H9 (cell line): ENCODE results near the gene AKT3. TPM values are rescaled to one million over a fixed set of nuclear protein-coding genes. Genes with fewer than 3 reads are reported as not detected.

Experiments
- DNase-seq: peaks from one replicate; pipeline ENCODE4 v3.0.0-alpha.2; 2017
- H2AFZ ChIP-seq: one replicate; pipeline ENCODE4 v1.6.1; 2013; ENCODE audit warnings: mild to moderate bottlenecking, low read length, control low read depth, moderate library complexity
- H2AK5ac ChIP-seq: 2 replicates; pipeline ENCODE4 v1.6.1; 2013; ENCODE audit warnings: low read length, control low read depth, mixed read lengths; ENCODE audit not compliant: insufficient read length
- H2BK120ac ChIP-seq: one replicate; pipeline ENCODE4 v1.6.1; 2013; ENCODE audit warnings: low read depth, mild to moderate bottlenecking, low read length, control low read depth, inconsistent platforms; ENCODE audit not compliant: poor library complexity, severe bottlenecking
- H2BK12ac ChIP-seq: 2 replicates; pipeline ENCODE4 v1.6.1; 2013; ENCODE audit warnings: low read length, control low read depth, mixed read lengths, low read depth; ENCODE audit not compliant: insufficient read length
- H2BK15ac ChIP-seq: 2 replicates; pipeline ENCODE4 v1.6.1; 2013; ENCODE audit warnings: low read depth, low read length, control low read depth
- H2BK20ac ChIP-seq: one replicate; pipeline ENCODE4 v1.6.1; 2013; ENCODE audit warnings: low read depth, mild to moderate bottlenecking, low read length, control low read depth, inconsistent platforms; ENCODE audit not compliant: poor library complexity, severe bottlenecking
- H2BK5ac ChIP-seq: 2 replicates; pipeline ENCODE4 v1.6.1; 2013; ENCODE audit warnings: low read length, control low read depth, mixed read lengths; ENCODE audit not compliant: insufficient read length
- H3K14ac ChIP-seq: 2 replicates; pipeline ENCODE4 v1.6.1; 2013; ENCODE audit warnings: low read length, control low read depth; ENCODE audit not compliant: insufficient read depth
- H3K18ac ChIP-seq: 2 replicates; pipeline ENCODE4 v1.6.1; 2013; ENCODE audit warnings: low read depth, mild to moderate bottlenecking, mixed read lengths, low read length, control low read depth; ENCODE audit not compliant: insufficient read length
- H3K23ac ChIP-seq: 2 replicates; pipeline ENCODE4 v1.6.1; 2013; ENCODE audit warnings: low read length, control low read depth, mixed read lengths, low read depth; ENCODE audit not compliant: insufficient read length
- H3K23me2 ChIP-seq: 2 replicates; pipeline ENCODE4 v1.6.1; 2013; ENCODE audit warnings: low read depth, mild to moderate bottlenecking, mixed read lengths, low read length, control low read depth; ENCODE audit not compliant: insufficient read length, poor library complexity, severe bottlenecking
- H3K27ac ChIP-seq: 2 replicates; pipeline ENCODE4 v1.5.1; 2013; ENCODE audit warnings: low read length, control low read depth, mixed read lengths, low read depth; ENCODE audit not compliant: insufficient read length
- H3K27me3 ChIP-seq: 2 replicates; pipeline ENCODE4 v1.6.1; 2013; ENCODE audit warnings: low read length, control low read depth, inconsistent platforms; ENCODE audit not compliant: insufficient read depth
- H3K4ac ChIP-seq: 2 replicates; pipeline ENCODE4 v1.6.1; 2013; ENCODE audit warnings: low read depth, mild to moderate bottlenecking, control low read depth, inconsistent platforms, low read length, moderate library complexity
- H3K4me1 ChIP-seq: 2 replicates; pipeline ENCODE4 v1.6.1; 2013; ENCODE audit warnings: low read length, control low read depth, inconsistent platforms; ENCODE audit not compliant: insufficient read depth
- H3K4me2 ChIP-seq: 2 replicates; pipeline ENCODE4 v1.6.1; 2013; ENCODE audit warnings: low read length, control low read depth, mixed read lengths; ENCODE audit not compliant: insufficient read length, insufficient read depth
- H3K56ac ChIP-seq: 2 replicates; pipeline ENCODE4 v1.6.1; 2013; ENCODE audit warnings: low read depth, mild to moderate bottlenecking, mixed read lengths, low read length, control low read depth; ENCODE audit not compliant: insufficient read length
- H3K79me1 ChIP-seq: 2 replicates; pipeline ENCODE4 v1.6.1; 2013; ENCODE audit warnings: low read depth, mild to moderate bottlenecking, moderate library complexity, low read length, control low read depth, inconsistent platforms; ENCODE audit not compliant: insufficient read depth, poor library complexity, severe bottlenecking
- H3K79me2 ChIP-seq: 2 replicates; pipeline ENCODE4 v1.6.1; 2013; ENCODE audit warnings: low read length, control low read depth, inconsistent platforms; ENCODE audit not compliant: insufficient read depth
- H3K9ac ChIP-seq: 2 replicates; pipeline ENCODE4 v1.6.1; 2013; ENCODE audit warnings: low read length, control low read depth, mixed read lengths; ENCODE audit not compliant: insufficient read length; ENCODE audit errors: extremely low read depth
- H3K9me3 ChIP-seq: one replicate; pipeline ENCODE4 v1.6.1; 2013; ENCODE audit warnings: low read depth, low read length, inconsistent platforms; ENCODE audit not compliant: control insufficient read depth
- H3T11ph ChIP-seq: one replicate; pipeline ENCODE4 v1.6.1; 2013; ENCODE audit warnings: mild to moderate bottlenecking, low read length, control low read depth, inconsistent platforms
- H4K20me1 ChIP-seq: one replicate; pipeline ENCODE4 v1.6.1; 2013; ENCODE audit not compliant: control insufficient read depth, insufficient read length, insufficient read depth
- H4K5ac ChIP-seq: 2 replicates; pipeline ENCODE4 v1.6.1; 2013; ENCODE audit warnings: low read depth, mild to moderate bottlenecking, mixed read lengths, low read length, control low read depth; ENCODE audit not compliant: insufficient read length
- H4K8ac ChIP-seq: replicated peaks from 2 replicates; pipeline ENCODE4 v1.6.1; 2013; ENCODE audit warnings: low read length, control low read depth, mixed read lengths, low read depth; ENCODE audit not compliant: insufficient read length
- H4K91ac ChIP-seq: 2 replicates; pipeline ENCODE4 v1.6.1; 2013; ENCODE audit warnings: low read depth, mild to moderate bottlenecking, moderate library complexity, mixed read lengths, low read length, control low read depth; ENCODE audit not compliant: insufficient read length
- H3K27ac Mint-ChIP-seq, 3 experiments: 2 replicates in 2 of 3; 3 replicates in 1 of 3; pipeline ENCODE4 v1.8.0; 2020 to 2021; ENCODE audit warnings: mixed read lengths in 3 of 3, mild to moderate bottlenecking in 1 of 3, moderate library complexity in 1 of 3
- H3K27me3 Mint-ChIP-seq: 2 replicates; pipeline ENCODE4 v1.8.0; 2021; ENCODE audit warnings: low read depth, mild to moderate bottlenecking, moderate library complexity, mixed read lengths
- H3K36me3 Mint-ChIP-seq, 3 experiments: 2 replicates in 2 of 3; 3 replicates in 1 of 3; pipeline ENCODE4 v1.8.0; 2020 to 2021; ENCODE audit warnings: low read depth in 3 of 3, mixed read lengths in 3 of 3; ENCODE audit not compliant: insufficient read depth in 1 of 3
- H3K4me1 Mint-ChIP-seq, 2 experiments: 2 replicates each; pipeline ENCODE4 v1.8.0; 2020; ENCODE audit warnings: mixed read lengths in 2 of 2
- H3K4me3 Mint-ChIP-seq, 2 experiments: 2 replicates in 1 of 2; 3 replicates in 1 of 2; pipeline ENCODE4 v1.8.0; 2020 to 2021; ENCODE audit warnings: mild to moderate bottlenecking in 2 of 2, mixed read lengths in 2 of 2, moderate library complexity in 1 of 2
- H3K9me3 Mint-ChIP-seq, 2 experiments: 2 replicates in 1 of 2; 3 replicates in 1 of 2; pipeline ENCODE4 v1.8.0; 2020; ENCODE audit warnings: mild to moderate bottlenecking in 2 of 2, mixed read lengths in 2 of 2, moderate library complexity in 1 of 2
- total RNA-seq: library from RNA; stranded (reverse); gene quantifications from 2 replicates; pipeline ENCODE4 v1.2.1, GENCODE V29; 2021
- TF ChIP-seq, protein P1 (sequence below): fragments of 200-600 bp; sonication (generic); conservative IDR thresholded peaks from 3 replicates; pipeline ENCODE4 v1.8.0; 2021; ENCODE audit warnings: antibody characterized with exemption, mild to moderate bottlenecking

Gene AKT3
- total RNA-seq, 1 experiment from 2014 or later = 27.8 TPM

- Mint-ChIP-seq H3K4me1 (peaks cover 43 to 47% of the 10 kb centered on the region in 2 experiments), H3K4me3 (no peak overlapping the region), H3K27ac (peak overlapping the region in 2 of 3 experiments; percentile 69 to 96; a peak in 3 of 7 replicates), H3K36me3 (peaks cover 0 to 4% (median 4%) of the 10 kb centered on the region in 3 experiments; a peak in 4 of 7 replicates), H3K9me3 (no peaks in the 10 kb centered on the region), H3K27me3 (no peaks in the 10 kb centered on the region)
- Histone ChIP-seq H2AFZ (no peak overlapping the region), H3K14ac (no peak overlapping the region), H3K23ac (no peak overlapping the region), H3K23me2 (no peaks in the 10 kb centered on the region), H4K91ac (no peak overlapping the region), H4K20me1 (no peaks in the 10 kb centered on the region), H2BK15ac (no peak overlapping the region), H2AK5ac (no peak overlapping the region), H3K79me1 (no peaks in the 10 kb centered on the region), H4K8ac (no peak overlapping the region), H3K18ac (no peak overlapping the region), H2BK5ac (no peak overlapping the region), H3K9ac (no peak overlapping the region), H2BK120ac (no peak overlapping the region), H3K27me3 (no peaks in the 10 kb centered on the region), H3K56ac (no peak overlapping the region), H4K5ac (no peak overlapping the region), H3K4me2 (peak overlapping the region; percentile 1), H3K4ac (no peak overlapping the region), H2BK20ac (no peak overlapping the region), H3T11ph (no peak overlapping the region), H3K4me1 (peaks cover 11% of the 10 kb centered on the region; the same call in 1 of the 2 replicates), H3K9me3 (no peaks in the 10 kb centered on the region), H3K79me2 (no peaks in the 10 kb centered on the region), H3K27ac (peak overlapping the region; percentile 90), H2BK12ac (no peak overlapping the region)
- TF ChIP-seq, protein P1, sequence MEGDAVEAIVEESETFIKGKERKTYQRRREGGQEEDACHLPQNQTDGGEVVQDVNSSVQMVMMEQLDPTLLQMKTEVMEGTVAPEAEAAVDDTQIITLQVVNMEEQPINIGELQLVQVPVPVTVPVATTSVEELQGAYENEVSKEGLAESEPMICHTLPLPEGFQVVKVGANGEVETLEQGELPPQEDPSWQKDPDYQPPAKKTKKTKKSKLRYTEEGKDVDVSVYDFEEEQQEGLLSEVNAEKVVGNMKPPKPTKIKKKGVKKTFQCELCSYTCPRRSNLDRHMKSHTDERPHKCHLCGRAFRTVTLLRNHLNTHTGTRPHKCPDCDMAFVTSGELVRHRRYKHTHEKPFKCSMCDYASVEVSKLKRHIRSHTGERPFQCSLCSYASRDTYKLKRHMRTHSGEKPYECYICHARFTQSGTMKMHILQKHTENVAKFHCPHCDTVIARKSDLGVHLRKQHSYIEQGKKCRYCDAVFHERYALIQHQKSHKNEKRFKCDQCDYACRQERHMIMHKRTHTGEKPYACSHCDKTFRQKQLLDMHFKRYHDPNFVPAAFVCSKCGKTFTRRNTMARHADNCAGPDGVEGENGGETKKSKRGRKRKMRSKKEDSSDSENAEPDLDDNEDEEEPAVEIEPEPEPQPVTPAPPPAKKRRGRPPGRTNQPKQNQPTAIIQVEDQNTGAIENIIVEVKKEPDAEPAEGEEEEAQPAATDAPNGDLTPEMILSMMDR = no peak
- no peak for DNase-seq
Measured at GRCh38 chr1:243732637-243733036, 117.4 kb downstream of the AKT3 start.
